GM12865 (cell line): Measurements from ENCODE around the gene TACC3.

Experiments
- DNase-seq: peaks from one replicate; pipeline ENCODE4 v3.0.0; 2010; ENCODE audit warnings: low read depth
- H3K4me3 ChIP-seq: 2 replicates; pipeline ENCODE4 v1.5.1; 2011; ENCODE audit warnings: mild to moderate bottlenecking, low read depth, low read length, control low read depth
- TF ChIP-seq, protein P1 (sequence below): IDR thresholded peaks from 2 replicates; pipeline ENCODE4 v1.5.1; 2011; ENCODE audit warnings: low read length, control low read depth, low read depth, inconsistent platforms; ENCODE audit not compliant: insufficient read depth; ENCODE audit errors: missing control alignments

TACC3 gene

DNA sequence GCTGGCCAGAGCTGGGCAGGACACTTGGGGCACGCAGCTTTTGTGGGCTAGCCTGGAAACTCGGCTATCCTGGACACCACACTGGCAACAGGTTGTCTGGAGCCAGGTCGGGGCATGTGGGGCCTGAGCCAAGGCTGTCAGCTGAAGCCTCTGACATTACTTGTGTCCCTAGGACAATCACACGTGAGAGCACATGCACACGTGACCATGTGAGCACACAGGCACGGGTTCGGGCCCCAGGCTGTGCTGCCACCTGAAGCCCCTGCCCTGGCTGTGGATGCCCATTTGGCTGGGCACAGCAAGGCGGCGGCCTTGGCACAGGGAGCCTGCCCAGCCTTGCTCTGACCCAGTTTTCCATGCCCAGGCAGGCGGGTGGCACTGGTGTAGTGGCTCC is 63.1 kb downstream of the TACC3 start:
- TF ChIP-seq, protein P1, sequence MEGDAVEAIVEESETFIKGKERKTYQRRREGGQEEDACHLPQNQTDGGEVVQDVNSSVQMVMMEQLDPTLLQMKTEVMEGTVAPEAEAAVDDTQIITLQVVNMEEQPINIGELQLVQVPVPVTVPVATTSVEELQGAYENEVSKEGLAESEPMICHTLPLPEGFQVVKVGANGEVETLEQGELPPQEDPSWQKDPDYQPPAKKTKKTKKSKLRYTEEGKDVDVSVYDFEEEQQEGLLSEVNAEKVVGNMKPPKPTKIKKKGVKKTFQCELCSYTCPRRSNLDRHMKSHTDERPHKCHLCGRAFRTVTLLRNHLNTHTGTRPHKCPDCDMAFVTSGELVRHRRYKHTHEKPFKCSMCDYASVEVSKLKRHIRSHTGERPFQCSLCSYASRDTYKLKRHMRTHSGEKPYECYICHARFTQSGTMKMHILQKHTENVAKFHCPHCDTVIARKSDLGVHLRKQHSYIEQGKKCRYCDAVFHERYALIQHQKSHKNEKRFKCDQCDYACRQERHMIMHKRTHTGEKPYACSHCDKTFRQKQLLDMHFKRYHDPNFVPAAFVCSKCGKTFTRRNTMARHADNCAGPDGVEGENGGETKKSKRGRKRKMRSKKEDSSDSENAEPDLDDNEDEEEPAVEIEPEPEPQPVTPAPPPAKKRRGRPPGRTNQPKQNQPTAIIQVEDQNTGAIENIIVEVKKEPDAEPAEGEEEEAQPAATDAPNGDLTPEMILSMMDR: no peak
- no peak for DNase-seq

DNA sequence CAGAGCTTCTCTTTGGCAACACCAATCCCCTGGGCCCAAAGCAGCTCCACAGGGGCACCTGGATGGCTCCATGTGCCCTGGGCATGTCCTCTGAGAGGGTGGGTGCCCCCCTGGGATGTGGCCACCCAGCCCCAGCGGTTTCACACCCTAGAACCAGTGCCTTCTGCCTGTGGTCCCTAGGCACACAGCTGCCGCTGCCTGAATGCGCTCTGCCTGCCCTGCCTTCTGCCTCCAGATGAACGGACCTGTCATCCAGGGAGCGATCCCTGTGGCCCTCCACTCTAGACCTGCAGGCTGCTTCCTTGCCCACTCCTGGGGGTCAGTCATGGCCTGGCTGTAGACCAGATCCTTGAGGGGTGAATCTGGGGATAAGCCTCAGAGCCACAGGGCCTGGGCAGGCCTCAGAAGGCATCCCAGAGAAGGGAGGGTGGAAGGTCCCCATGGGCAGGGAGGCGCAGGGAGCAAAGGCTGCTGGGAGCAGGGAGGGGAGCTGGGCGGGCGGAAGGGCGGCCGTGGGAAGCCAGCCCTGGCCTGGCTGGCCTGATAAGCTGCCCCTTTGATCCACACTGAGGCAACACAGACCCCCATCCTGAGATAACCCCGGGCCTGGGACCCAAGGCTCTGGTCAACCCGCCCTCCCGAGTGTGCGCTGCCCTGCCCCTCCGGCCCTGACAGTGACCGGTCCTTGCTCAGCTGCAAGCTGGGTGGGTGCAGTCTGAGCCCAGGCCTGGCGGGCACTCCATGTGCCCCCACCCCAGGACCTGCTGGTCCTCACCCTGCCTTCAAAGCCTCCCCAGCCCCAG is 63.7 kb downstream of the TACC3 start:
- no peak overlapping the region for H3K4me3 ChIP-seq
- no peak for DNase-seq
- TF ChIP-seq, protein P1: no peak

More for the DNA sequence above, 63.1 kb downstream of the TACC3 start:
- H3K4me3 ChIP-seq: no peak overlapping the region

DNA sequence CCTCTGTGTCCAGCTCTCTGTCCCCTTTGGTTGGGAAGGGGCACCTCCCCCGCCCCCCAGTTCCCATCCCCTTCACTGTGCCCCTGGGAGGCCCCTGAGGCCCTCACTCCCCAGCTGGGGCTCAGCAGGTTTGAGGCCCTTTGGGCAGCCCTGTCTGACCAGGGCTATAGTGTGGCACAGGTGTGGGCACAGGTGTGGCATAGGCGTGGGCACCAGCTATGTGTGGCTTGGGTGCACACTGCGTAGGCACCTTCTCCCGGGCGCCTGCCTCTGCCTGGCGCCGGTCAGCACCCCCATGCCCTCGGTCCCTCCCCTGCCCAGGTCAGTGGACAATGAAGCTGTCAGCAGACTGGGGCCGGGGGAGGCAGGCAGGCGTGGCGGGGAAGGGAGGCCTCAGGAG is 64.3 kb downstream of the TACC3 start:
- TF ChIP-seq, protein P1: no peak
- no peak overlapping the region for H3K4me3 ChIP-seq

DNA sequence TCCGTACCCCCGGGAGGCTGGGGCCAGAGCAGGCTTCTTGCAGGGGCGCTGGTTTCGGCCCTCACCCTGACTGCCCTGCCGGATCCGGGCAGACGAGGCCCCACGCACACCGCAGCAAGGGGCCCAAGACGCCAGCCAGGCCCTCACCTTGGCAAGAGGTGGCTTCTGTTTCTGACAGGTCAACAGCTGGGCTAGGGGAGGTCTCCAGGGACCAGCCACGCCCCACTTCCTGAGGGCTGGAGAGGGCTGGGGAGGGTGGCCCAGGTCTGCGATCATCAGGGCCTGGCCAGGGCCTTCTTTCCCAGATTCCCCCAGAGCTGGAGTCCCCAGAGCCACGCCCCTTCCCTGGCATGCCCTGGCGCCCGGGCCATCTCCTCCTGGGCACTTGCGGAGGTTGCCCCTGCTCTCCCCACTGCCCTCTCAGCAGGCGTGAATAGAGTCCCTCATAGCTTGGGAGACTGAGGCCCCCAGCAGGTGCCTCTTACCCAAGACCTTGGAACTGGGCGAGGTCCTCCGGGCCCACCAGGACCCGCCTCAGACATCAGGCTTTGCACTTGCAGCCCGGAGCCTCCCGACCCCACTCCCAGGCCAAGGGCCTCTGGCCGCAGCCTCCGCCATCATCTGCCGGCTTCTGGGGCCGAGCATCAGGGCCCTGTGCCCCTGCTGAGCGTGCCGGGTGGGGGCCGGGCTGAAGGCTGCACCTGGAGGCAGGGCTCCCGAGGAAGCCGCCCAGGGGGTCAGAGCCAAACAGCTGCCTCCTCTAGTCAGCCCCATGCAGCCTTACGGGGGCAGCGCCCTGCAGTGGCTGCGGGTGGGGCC is 65.4 kb downstream of the TACC3 start:
- H3K4me3 ChIP-seq: no peak overlapping the region
- no peak for DNase-seq
- TF ChIP-seq, protein P1: no peak

More for the DNA sequence above, 64.3 kb downstream of the TACC3 start:
- no peak for DNase-seq

DNA sequence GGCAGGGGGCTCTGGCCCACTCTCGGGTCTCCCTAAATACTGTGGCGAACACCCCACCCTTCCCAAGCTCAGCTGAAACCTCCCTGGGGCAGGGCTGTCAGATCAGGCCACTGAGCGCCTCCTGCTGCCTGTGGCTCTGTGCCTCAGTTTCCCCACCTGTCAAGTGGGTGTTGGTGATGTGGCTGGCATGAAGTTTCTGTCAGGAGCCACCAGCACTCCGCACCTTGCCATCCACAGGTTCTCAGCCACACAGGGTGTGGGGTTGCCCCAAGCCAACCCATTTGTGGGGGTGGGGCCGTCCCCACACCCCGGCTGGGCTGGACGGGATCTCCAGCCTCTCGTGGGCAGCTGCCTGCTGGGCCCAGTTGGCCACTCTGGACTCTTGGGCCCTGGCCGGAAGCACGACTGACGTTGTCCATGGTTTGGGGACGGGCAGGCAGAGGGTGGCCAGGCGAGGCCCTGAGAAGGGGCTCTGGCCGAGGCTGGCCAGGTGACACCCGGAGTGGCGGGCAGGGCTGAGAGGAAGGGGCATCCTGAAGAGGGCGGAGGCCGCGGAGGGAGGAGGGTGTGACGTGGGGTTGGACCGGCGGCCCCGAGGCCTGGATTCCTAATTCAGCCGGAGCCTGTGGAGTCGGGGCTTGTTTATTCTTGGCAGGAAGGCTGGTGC is 66.2 kb downstream of the TACC3 start:
- TF ChIP-seq, protein P1: no peak
- DNase-seq: no peak
- no peak overlapping the region for H3K4me3 ChIP-seq

DNA sequence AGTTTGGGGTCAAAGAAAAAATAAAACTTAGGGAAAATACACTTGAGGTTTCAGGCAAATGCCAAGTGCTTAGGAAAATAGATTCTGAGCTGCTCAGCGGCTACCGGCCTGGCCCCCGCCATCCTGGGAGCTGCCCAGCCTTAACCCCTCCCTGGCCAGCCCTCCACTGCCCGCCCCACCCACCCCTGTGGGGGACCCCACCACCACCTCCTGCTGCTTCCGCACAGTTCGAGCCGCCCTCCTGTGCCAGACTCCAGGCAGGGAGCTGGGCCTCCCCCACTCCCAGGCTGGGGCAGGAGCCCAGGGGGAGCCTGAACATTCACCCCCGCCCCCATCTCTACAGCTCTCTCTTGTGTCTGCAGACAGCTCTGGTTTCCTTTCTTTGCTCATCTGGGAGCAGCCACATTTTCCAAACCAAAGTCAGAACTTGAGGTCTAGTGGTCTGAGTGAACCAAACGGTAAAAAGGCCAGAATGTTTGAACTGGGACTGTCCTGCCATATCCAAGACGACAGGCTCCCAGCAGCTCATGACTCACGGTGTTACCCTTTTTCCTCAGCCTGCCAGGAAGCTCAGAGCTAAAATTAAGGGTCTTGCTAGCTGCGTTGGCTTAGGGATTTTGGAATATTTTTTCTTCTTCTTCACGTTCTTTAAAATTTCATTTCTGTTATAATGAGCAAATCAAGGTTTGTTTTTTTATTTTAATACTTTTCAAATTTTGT is 67.1 kb downstream of the TACC3 start:
- no peak for DNase-seq
- no peak overlapping the region for H3K4me3 ChIP-seq
- TF ChIP-seq, protein P1: no peak
